ENCODE measurements around the gene KRT17.

- no peak for TF ChIP-seq CTCF (optimal IDR thresholded peaks at IDR 0.05 in 1 of 3, IDR thresholded peaks at IDR 0.05 in 1 of 3, conservative IDR thresholded peaks at IDR 0.05 in 1 of 3; ENCODE audit: extremely low read depth in 1 of 3, insufficient read depth in 2 of 3, low read length in 3 of 3)
- TF ChIP-seq EZH2 (IDR thresholded peaks at IDR 0.05; ENCODE audit: low read length) = no peak
Observed at GRCh38 chr17:41571561-41572434, 52.6 kb downstream of the KRT17 start, which contains the start of gene KRT9.

All from keratinocyte (primary cell).